G401.6 (cell line): Measurements from ENCODE around the gene FBXL16.
A peak's percentile ranks its signal among the peaks of the same experiment; 100 is the strongest.

Experiments
- FAIRE-seq: peaks from 2 replicates; lab custom pipeline; 2012; peaks lifted over from hg19 to GRCh38; lab: Jason Lieb, UNC

Gene FBXL16

GRCh38 chr16:734981-735881 lies 29.6 kb upstream of the FBXL16 start:
- no peak for FAIRE-seq

- no peak for FAIRE-seq
Measured at GRCh38 chr16:734208-734980, 28.8 kb upstream of the FBXL16 start.

- no peak for FAIRE-seq
Measured at GRCh38 chr16:733382-734207, 28.0 kb upstream of the FBXL16 start.

- FAIRE-seq: no peak
Measured at GRCh38 chr16:732936-733335, 27.3 kb upstream of the FBXL16 start.

- FAIRE-seq: no peak
Measured at GRCh38 chr16:732332-732731, 26.7 kb upstream of the FBXL16 start.

GRCh38 chr16:730666-731509 lies 25.3 kb upstream of the FBXL16 start:
- FAIRE-seq: no peak

- no peak for FAIRE-seq
Measured at GRCh38 chr16:729768-730665, 24.4 kb upstream of the FBXL16 start.

- no peak for FAIRE-seq
Measured at GRCh38 chr16:728890-729744, 23.5 kb upstream of the FBXL16 start.

- no peak for FAIRE-seq
Measured at GRCh38 chr16:728131-728889, 22.7 kb upstream of the FBXL16 start.

- no peak for FAIRE-seq
Measured at GRCh38 chr16:727291-727977, 21.8 kb upstream of the FBXL16 start.

- FAIRE-seq: no peak
Measured at GRCh38 chr16:726438-727290, 21.1 kb upstream of the FBXL16 start, which contains the start of the genes CCDC78 and HAGHL. Gene CCDC78 (minus strand): TSS chr16:726443. CDS start chr16:726367, 76 bp downstream. Gene HAGHL (plus strand): TSS chr16:727106. CDS start chr16:727510, 404 bp downstream.

- peak; percentile 28 for FAIRE-seq
Measured at GRCh38 chr16:726188-726437, 20.5 kb upstream of the FBXL16 start.

GRCh38 chr16:725463-726187 lies 20.0 kb upstream of the FBXL16 start:
- no peak for FAIRE-seq

GRCh38 chr16:725041-725376 lies 19.4 kb upstream of the FBXL16 start:
- FAIRE-seq: no peak

- no peak for FAIRE-seq
Measured at GRCh38 chr16:724188-725040, 18.8 kb upstream of the FBXL16 start.

- FAIRE-seq: no peak
Measured at GRCh38 chr16:723695-724094, 18.1 kb upstream of the FBXL16 start.
